NT2/D1 (cell line): ENCODE measurements around the gene NRXN3.

Source experiments
- SUZ12 ChIP-seq: IDR thresholded peaks from 2 replicates; pipeline ENCODE4 v1.6.1; 2011; ENCODE audit not compliant: insufficient read length, insufficient read depth; ENCODE audit errors: extremely low read depth
- ZNF274 ChIP-seq: IDR thresholded peaks from 2 replicates; pipeline ENCODE4 v1.6.1; 2011; ENCODE audit warnings: mild to moderate bottlenecking, low read depth, low read length

- TF ChIP-seq SUZ12, result no peak
- no peak for TF ChIP-seq ZNF274
These were observed 328.0 kb downstream of the NRXN3 start for GRCh38 chr14:78498062-78498595.
